Colonic mucosa (tissue), 4 donors: Measurements from ENCODE around the gene EGFLAM. TPM values are rescaled to one million over a fixed set of nuclear protein-coding genes. Genes with fewer than 3 reads are reported as not detected.

Experiments
- DNase-seq: peaks from one replicate; pipeline ENCODE4 v3.0.0-alpha.2; 2020
- H3K27ac ChIP-seq: fragments of 200-600 bp; one replicate; pipeline ENCODE4 v1.8.0; 2021
- H3K27me3 ChIP-seq: fragments of 200-600 bp; one replicate; pipeline ENCODE4 v1.8.0; 2021
- H3K36me3 ChIP-seq: fragments of 200-600 bp; one replicate; pipeline ENCODE4 v1.8.0; 2021
- H3K4me1 ChIP-seq: fragments of 200-600 bp; one replicate; pipeline ENCODE4 v1.8.0; 2021; ENCODE audit warnings: mild to moderate bottlenecking
- H3K4me3 ChIP-seq: fragments of 200-600 bp; one replicate; pipeline ENCODE4 v1.8.0; 2021
- H3K9ac ChIP-seq, 2 donors: one replicate each; pipeline ENCODE4 v1.7.0; 2013; ENCODE audit warnings: control low read depth in 2 of 2, low read depth in 2 of 2, low read length in 2 of 2
- H3K9me3 ChIP-seq: fragments of 200-600 bp; one replicate; pipeline ENCODE4 v1.8.0; 2021
- CTCF ChIP-seq: fragments of 200-600 bp; IDR thresholded peaks from one replicate; pipeline ENCODE4 v1.8.0; 2022; ENCODE audit warnings: antibody characterized with exemption, mild to moderate bottlenecking
- intact Hi-C: fragments of 100-400 bp; cut with DNase I; formaldehyde crosslinking; loops from one replicate; pipeline ENCODE4 v1.14.1; 2022
- total RNA-seq, 2 donors: library from RNA; stranded (reverse); fragmentation: NEBNext Ultra II Directional in 1 of 2; extraction: Animal tissue kit (Norgen Biotek cat#: 25700) in 1 of 2; gene quantifications; one replicate each; pipeline ENCODE4 v1.2.1, GENCODE V29; 2021
- donor health status: healthy.
- donor health status: DM: no; HTN: no; CAD: no.
- donor health status: DM: no; HTN: no; CAD: no.

EGFLAM gene
- total RNA-seq, 2 donors from 2014 or later, result 0.40 to 2.0 TPM

GRCh38 chr5:38451074-38451725 lies 192.8 kb downstream of the EGFLAM start:
- no peak for DNase-seq
- H3K9me3 ChIP-seq, result no peaks in the 10 kb centered on the region
- H3K9ac ChIP-seq, result no peak overlapping the region
- H3K27me3 ChIP-seq, result no peaks in the 10 kb centered on the region
- no peak overlapping the region for H3K4me3 ChIP-seq
- TF ChIP-seq CTCF, result no peak
- no peak overlapping the region for H3K27ac ChIP-seq
- no peaks in the 10 kb centered on the region for H3K4me1 ChIP-seq
- H3K36me3 ChIP-seq, result no peaks in the 10 kb centered on the region
- intact Hi-C loops, result no loop called here

- no peaks in the 10 kb centered on the region for H3K9me3 ChIP-seq
- TF ChIP-seq CTCF, result no peak
- intact Hi-C loops, result no loop called here
- DNase-seq, result no peak
- no peak overlapping the region for H3K4me3 ChIP-seq
- H3K9ac ChIP-seq, result no peak overlapping the region
- H3K27ac ChIP-seq, result no peak overlapping the region
- no peaks in the 10 kb centered on the region for H3K27me3 ChIP-seq
- H3K36me3 ChIP-seq, result no peaks in the 10 kb centered on the region
- no peaks in the 10 kb centered on the region for H3K4me1 ChIP-seq
These were observed 193.8 kb downstream of the EGFLAM start for GRCh38 chr5:38452201-38452600.

GRCh38 chr5:38453506-38453905 lies 195.1 kb downstream of the EGFLAM start:
- H3K4me1 ChIP-seq, result no peaks in the 10 kb centered on the region
- H3K9me3 ChIP-seq, result no peaks in the 10 kb centered on the region
- no peak for DNase-seq
- H3K4me3 ChIP-seq, result no peak overlapping the region
- H3K36me3 ChIP-seq, result no peaks in the 10 kb centered on the region
- H3K27me3 ChIP-seq, result no peaks in the 10 kb centered on the region
- TF ChIP-seq CTCF, result no peak
- no peak overlapping the region for H3K27ac ChIP-seq
- H3K9ac ChIP-seq, result no peak overlapping the region
- intact Hi-C loops, result no loop called here

GRCh38 chr5:38453921-38454320 lies 195.6 kb downstream of the EGFLAM start:
- no peaks in the 10 kb centered on the region for H3K27me3 ChIP-seq
- TF ChIP-seq CTCF, result no peak
- H3K27ac ChIP-seq, result no peak overlapping the region
- H3K4me1 ChIP-seq, result no peaks in the 10 kb centered on the region
- H3K4me3 ChIP-seq, result no peak overlapping the region
- no peaks in the 10 kb centered on the region for H3K36me3 ChIP-seq
- no peak overlapping the region for H3K9ac ChIP-seq
- no peaks in the 10 kb centered on the region for H3K9me3 ChIP-seq
- DNase-seq, result no peak
- intact Hi-C loops, result no loop called here

- Histone ChIP-seq H3K36me3 (no peaks in the 10 kb centered on the region), H3K27me3 (no peaks in the 10 kb centered on the region), H3K9ac (no peak overlapping the region), H3K4me3 (no peak overlapping the region), H3K4me1 (no peaks in the 10 kb centered on the region), H3K27ac (no peak overlapping the region), H3K9me3 (no peaks in the 10 kb centered on the region)
- no peak for TF ChIP-seq CTCF
- intact Hi-C loops, result no loop called here
- no peak for DNase-seq
These were observed 197.5 kb downstream of the EGFLAM start for GRCh38 chr5:38455796-38456330.
